ENCODE measurements around the gene LSMEM2. TPM values are rescaled to one million over a fixed set of nuclear protein-coding genes. Genes with fewer than 3 reads are reported as not detected.

The LSMEM2 gene
- polyA plus RNA-seq, 1 experiment = not detected

DNA sequence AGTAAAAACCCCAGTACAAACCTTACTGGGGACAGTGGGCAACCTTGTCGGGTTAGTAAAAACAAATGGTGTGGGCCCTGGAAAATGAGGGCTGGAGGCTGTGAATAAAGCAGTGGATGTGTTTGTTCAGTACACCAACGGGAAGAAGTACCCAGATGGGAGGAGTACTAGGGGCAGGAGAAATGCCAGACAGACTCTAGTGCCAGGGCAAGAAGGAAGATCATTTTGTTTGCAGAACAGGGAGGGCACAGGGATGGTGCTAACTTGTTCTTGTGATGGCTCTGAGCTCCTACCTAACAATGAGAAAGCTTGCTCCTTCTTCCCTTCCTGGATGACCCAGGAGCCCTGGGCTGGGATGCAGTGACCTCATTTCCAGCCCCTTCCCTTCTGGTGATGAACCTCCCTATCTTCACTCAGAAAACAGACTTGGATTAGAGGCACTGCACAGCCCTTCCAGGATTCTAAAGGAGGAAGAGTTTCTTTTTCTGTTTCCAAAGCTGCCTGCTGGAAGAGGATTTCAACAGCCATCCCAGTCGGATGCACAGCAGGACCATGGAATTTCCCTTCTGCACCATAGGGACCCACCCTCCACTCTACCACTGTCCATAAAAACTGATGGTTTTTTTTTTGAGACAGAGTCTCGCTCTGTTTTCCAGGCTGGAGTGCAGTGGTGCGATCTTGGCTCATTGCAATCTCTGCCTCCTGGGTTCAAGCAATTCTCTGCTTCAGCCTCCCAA is 55.6 kb downstream of the LSMEM2 start:
- Histone ChIP-seq H3K27me3 (ENCODE audit: control insufficient read depth, insufficient read depth, low read length) (no peaks in the 10 kb centered on the region), H3K36me3 (ENCODE audit: control insufficient read depth, insufficient read depth, low read length) (peaks cover 23% of the 10 kb centered on the region), H3K4me3 (ENCODE audit: low read depth, low read length) (no peak overlapping the region)
- CTCF ChIA-PET = interaction anchor here (1.5 to 7.2 kb wide), 3 partner anchors 10 to 88 kb away, joined by 5 to 32 read pairs (median 6); no protein-coding TSS in a partner anchor
- TF ChIP-seq, protein P1, sequence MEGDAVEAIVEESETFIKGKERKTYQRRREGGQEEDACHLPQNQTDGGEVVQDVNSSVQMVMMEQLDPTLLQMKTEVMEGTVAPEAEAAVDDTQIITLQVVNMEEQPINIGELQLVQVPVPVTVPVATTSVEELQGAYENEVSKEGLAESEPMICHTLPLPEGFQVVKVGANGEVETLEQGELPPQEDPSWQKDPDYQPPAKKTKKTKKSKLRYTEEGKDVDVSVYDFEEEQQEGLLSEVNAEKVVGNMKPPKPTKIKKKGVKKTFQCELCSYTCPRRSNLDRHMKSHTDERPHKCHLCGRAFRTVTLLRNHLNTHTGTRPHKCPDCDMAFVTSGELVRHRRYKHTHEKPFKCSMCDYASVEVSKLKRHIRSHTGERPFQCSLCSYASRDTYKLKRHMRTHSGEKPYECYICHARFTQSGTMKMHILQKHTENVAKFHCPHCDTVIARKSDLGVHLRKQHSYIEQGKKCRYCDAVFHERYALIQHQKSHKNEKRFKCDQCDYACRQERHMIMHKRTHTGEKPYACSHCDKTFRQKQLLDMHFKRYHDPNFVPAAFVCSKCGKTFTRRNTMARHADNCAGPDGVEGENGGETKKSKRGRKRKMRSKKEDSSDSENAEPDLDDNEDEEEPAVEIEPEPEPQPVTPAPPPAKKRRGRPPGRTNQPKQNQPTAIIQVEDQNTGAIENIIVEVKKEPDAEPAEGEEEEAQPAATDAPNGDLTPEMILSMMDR (IDR thresholded peaks at IDR 0.05; ENCODE audit: insufficient read depth, low read depth, low read length) = no peak
- POLR2A ChIA-PET = no interaction called here
- no peak for DNase-seq (ENCODE audit: low read depth)

DNA sequence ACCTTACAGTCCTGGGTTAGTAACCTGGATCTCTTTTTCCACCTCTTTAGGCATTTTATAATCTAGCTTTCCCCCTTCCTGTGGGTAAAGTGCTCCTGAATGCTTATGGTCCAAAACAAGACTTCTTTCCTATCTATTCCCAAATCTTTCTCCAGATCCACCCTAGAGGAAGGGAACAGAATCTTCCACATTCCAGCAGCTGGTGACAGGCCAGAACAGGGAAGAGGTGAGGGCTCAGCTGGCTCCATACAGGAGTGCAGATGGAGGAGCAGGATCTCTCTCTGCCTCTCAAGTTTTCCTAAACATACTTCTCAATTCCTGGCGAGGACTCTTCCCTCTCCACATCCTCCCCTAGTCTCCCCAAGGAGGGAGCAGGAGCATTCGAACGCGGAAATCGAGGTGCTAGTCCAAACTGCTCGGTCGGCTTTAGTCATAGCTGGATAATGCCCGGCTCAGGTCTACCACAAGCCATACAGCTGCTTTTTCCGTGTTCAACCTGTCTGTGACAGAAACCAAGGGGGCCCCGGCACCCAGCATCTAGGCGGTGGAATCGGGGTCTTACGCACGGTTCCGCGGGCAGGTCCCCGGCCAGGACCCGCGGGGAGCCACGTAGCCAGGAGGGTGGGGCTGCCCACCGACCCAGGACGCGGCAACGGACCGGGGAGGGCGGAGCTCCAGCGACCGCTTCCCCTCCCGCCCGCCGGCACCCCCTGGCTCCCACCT is 57.7 kb downstream of the LSMEM2 start:
- no peak for DNase-seq (ENCODE audit: low read depth)
- Histone ChIP-seq H3K36me3 (ENCODE audit: control insufficient read depth, insufficient read depth, low read length) (peaks cover 8% of the 10 kb centered on the region), H3K4me3 (ENCODE audit: low read depth, low read length) (peak overlapping the region; percentile 89), H3K27me3 (ENCODE audit: control insufficient read depth, insufficient read depth, low read length) (no peaks in the 10 kb centered on the region)
- TF ChIP-seq, protein P1 (IDR thresholded peaks at IDR 0.05; ENCODE audit: insufficient read depth, low read depth, low read length) = no peak
- ChIA-PET CTCF (interaction anchor here (1.0 to 7.2 kb wide), 16 partner anchors 9 to 232 kb away, joined by 3 to 32 read pairs (median 4); partner anchors contain the start of genes CYB561D2, HEMK1, HYAL2 and HYAL3), POLR2A (interaction anchor here (0.5 to 1.2 kb wide), 6 partner anchors 9 to 263 kb away, joined by 3 to 11 read pairs (median 5); partner anchors contain the start of genes CYB561D2, GNAI2, HYAL3 and NAA80)

DNA sequence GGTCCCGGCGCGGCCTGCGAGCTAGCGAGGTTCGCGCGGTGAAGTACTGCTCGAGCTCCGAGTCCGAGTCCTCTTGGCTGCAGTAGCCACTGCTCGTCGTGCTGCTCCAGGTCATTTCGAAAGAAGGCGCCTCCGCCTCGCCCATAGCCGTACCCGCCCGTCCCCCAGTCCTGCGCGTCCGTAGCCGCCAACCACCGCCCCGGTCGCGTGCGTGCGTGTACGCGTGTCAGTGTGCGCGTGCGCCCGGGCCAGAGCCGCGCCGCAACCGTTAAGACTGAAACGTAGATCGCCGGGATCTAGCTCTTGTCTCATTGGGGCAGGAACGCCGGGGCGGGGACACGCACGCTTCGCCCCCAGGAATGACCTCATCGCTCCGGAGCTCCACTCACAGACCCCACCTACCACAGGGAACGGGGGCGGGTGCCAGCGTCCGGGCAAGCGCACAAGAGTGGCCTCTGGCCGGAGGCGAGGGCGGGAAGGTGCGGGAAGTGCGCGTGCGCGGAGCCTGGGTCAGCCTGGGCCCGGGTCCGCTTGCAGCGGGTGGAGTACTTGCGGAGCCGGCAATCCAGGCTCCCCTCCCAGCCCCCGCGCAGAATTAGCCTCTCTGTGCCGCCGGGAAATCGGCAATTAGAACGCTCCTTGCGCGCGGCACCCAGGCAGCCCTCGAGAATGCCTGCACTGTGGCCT is 58.4 kb downstream of the LSMEM2 start:
- Histone ChIP-seq H3K27me3 (ENCODE audit: control insufficient read depth, insufficient read depth, low read length) (no peaks in the 10 kb centered on the region), H3K36me3 (ENCODE audit: control insufficient read depth, insufficient read depth, low read length) (peaks cover 3% of the 10 kb centered on the region; the same call in 1 of the 2 replicates), H3K4me3 (ENCODE audit: low read depth, low read length) (peak overlapping the region; percentile 89)
- TF ChIP-seq, protein P1 (IDR thresholded peaks at IDR 0.05; ENCODE audit: insufficient read depth, low read depth, low read length) = no peak
- peak; percentile 97 for DNase-seq (ENCODE audit: low read depth)
- ChIA-PET POLR2A (interaction anchor here (0.5 to 1.2 kb wide), 5 partner anchors 9 to 102 kb away, joined by 3 to 11 read pairs (median 5); partner anchors contain the start of genes CYB561D2, GNAI2, HYAL3 and NAA80), CTCF (interaction anchor here (1.0 to 7.2 kb wide), 14 partner anchors 9 to 232 kb away, joined by 3 to 32 read pairs (median 4); partner anchors contain the start of genes HEMK1, HYAL2, HYAL3 and NAA80)

Other genes with a start within 250 kb of the LSMEM2 start
- gene RBM5, start 190.2 kb upstream of the LSMEM2 start, polyA plus RNA-seq (2011; rRNA removed) = 171 and 205 TPM in 2 replicates
- gene SEMA3F, start 123.8 kb upstream of the LSMEM2 start, polyA plus RNA-seq (2011; rRNA removed) = 7.4 and 11.4 TPM in 2 replicates
- not detected in 2 replicates for gene GNAT1, start 87.5 kb upstream of the LSMEM2 start, polyA plus RNA-seq (2011; rRNA removed)
- 0.17 and 0.22 TPM in 2 replicates for gene SLC38A3, start 73.8 kb upstream of the LSMEM2 start, polyA plus RNA-seq (2011; rRNA removed)
- 574 and 887 TPM in 2 replicates for gene GNAI2, start 42.9 kb upstream of the LSMEM2 start, polyA plus RNA-seq (2011; rRNA removed)
- 32.7 and 59.0 TPM in 2 replicates for gene SEMA3B, start 9.9 kb upstream of the LSMEM2 start, polyA plus RNA-seq (2011; rRNA removed)
- 22.0 and 56.7 TPM in 2 replicates for gene IFRD2, start 13.3 kb downstream of the LSMEM2 start, polyA plus RNA-seq (2011; rRNA removed)
- gene HYAL3, start 20.3 kb downstream of the LSMEM2 start, polyA plus RNA-seq (2011; rRNA removed) = 7.1 and 8.5 TPM in 2 replicates
- gene NAA80, start 20.3 kb downstream of the LSMEM2 start, polyA plus RNA-seq (2011; rRNA removed) = 3.6 and 5.8 TPM in 2 replicates
- 0.10 and 0.12 TPM in 2 replicates for gene HYAL1, start 24.5 kb downstream of the LSMEM2 start, polyA plus RNA-seq (2011; rRNA removed)
- gene HYAL2, start 43.7 kb downstream of the LSMEM2 start, polyA plus RNA-seq (2011; rRNA removed) = 40.4 and 63.2 TPM in 2 replicates
- gene TUSC2, start 49.1 kb downstream of the LSMEM2 start, polyA plus RNA-seq (2011; rRNA removed) = 33.8 and 38.9 TPM in 2 replicates
- gene RASSF1, start 61.7 kb downstream of the LSMEM2 start, polyA plus RNA-seq (2011; rRNA removed) = 55.2 and 80.2 TPM in 2 replicates
- 0.65 and 1.3 TPM in 2 replicates for gene ZMYND10, start 66.6 kb downstream of the LSMEM2 start, polyA plus RNA-seq (2011; rRNA removed)
- gene NPRL2, start 71.7 kb downstream of the LSMEM2 start, polyA plus RNA-seq (2011; rRNA removed) = 31.4 and 45.0 TPM in 2 replicates
- gene CYB561D2, start 71.8 kb downstream of the LSMEM2 start, polyA plus RNA-seq (2011; rRNA removed) = 22.3 and 39.3 TPM in 2 replicates
- gene TMEM115, start 80.4 kb downstream of the LSMEM2 start, polyA plus RNA-seq (2011; rRNA removed) = 47.0 and 75.4 TPM in 2 replicates
- 0.04 and 0.11 TPM in 2 replicates for gene CACNA2D2, start 224.5 kb downstream of the LSMEM2 start, polyA plus RNA-seq (2011; rRNA removed)